HL-60 (cell line): ENCODE results near the gene RNF220.

Experiments used
- CTCF ChIP-seq: IDR thresholded peaks from one replicate; pipeline ENCODE4 v1.5.1; 2011; ENCODE audit warnings: low read length, control low read depth, inconsistent platforms; ENCODE audit not compliant: insufficient read depth
- GABPA ChIP-seq: IDR thresholded peaks from 2 replicates; pipeline ENCODE4 v1.6.1; 2012; ENCODE audit warnings: low read depth

- no peak for TF ChIP-seq CTCF
- no peak for TF ChIP-seq GABPA
Measured at GRCh38 chr1:44408632-44409602, 3.9 kb downstream of the RNF220 start.
